ENCODE data around the gene ATXN1. TPM values are rescaled to one million over a fixed set of nuclear protein-coding genes. Genes with fewer than 3 reads are reported as not detected.

The ATXN1 gene
- polyA plus RNA-seq, 1 of the 3 experiments (the other 2 are of a cell fraction): 7.9 TPM

- no peak for DNase-seq
- TF ChIP-seq EZH2phosphoT487 (IDR thresholded peaks at IDR 0.05; ENCODE audit: borderline replicate concordance, low read depth) (no peak), POLR2AphosphoS5 (IDR thresholded peaks at IDR 0.05; ENCODE audit: low read depth, low read length) (no peak), RCOR1 (IDR thresholded peaks at IDR 0.05; ENCODE audit: low read length) (no peak), TAF1 (IDR thresholded peaks at IDR 0.05; ENCODE audit: borderline replicate concordance, low read depth, low read length) (no peak), MEF2A (IDR thresholded peaks at IDR 0.05; ENCODE audit: borderline replicate concordance, low read depth) (no peak), USF1 (IDR thresholded peaks at IDR 0.05; ENCODE audit: borderline replicate concordance, low read depth) (no peak), GATA2 (CRISPR knock-in tag; IDR thresholded peaks at IDR 0.05) (no peak)
- Histone ChIP-seq H4K20me1 (ENCODE audit: insufficient read depth) (no peaks in the 10 kb centered on the region), H3K36me3 (replicated peaks in 1 of 2; ENCODE audit: control insufficient read depth in 1 of 2, insufficient read depth in 2 of 2, low read length in 1 of 2) (peaks cover 5 to 52% of the 10 kb centered on the region in 2 experiments), H3K27ac (ENCODE audit: low read depth in 2 of 2, low read length in 1 of 2) (no peak overlapping the region), H3F3A (replicated peaks; ENCODE audit: insufficient read depth) (no peaks in the 10 kb centered on the region), H3K9me2 (no peaks in the 10 kb centered on the region), H3K27me3 (ENCODE audit: insufficient read depth) (no peaks in the 10 kb centered on the region), H3K9me3 (no peaks in the 10 kb centered on the region), H3K9ac (no peak overlapping the region), H2AFZ (ENCODE audit: low read depth) (no peak overlapping the region), H3K4me3 (ENCODE audit: low read depth in 2 of 2, low read length in 1 of 2) (no peak overlapping the region), H3K4me1 (ENCODE audit: control insufficient read depth in 1 of 2, insufficient read depth in 2 of 2, low read depth in 1 of 2, low read length in 1 of 2) (no peaks in the 10 kb centered on the region), H3K4me2 (no peak overlapping the region), H3K79me2 (ENCODE audit: insufficient read depth) (0 out of 2 replicates have a peak, but pooled peaks cover 4% of the 10 kb centered on the region)
- ChIA-PET CTCF (interaction anchor here (1.5 kb wide), 1 partner anchor 180 kb away, joined by 6 read pairs; no protein-coding TSS in a partner anchor), POLR2A (no interaction called here)
- WGBS (ENCODE audit: low lambda C conversion rate): 93% methylated on average over 3 of the region's 3 CpGs
Measured at GRCh38 chr6:16582446-16583143, 178.7 kb downstream of the ATXN1 start.

- POLR2A ChIA-PET: no interaction called here
- Histone ChIP-seq H3K9me3 (no peaks in the 10 kb centered on the region), H3K79me2 (ENCODE audit: insufficient read depth) (no peaks in the 10 kb centered on the region), H3K4me1 (ENCODE audit: control insufficient read depth in 1 of 2, insufficient read depth in 2 of 2, low read depth in 1 of 2, low read length in 1 of 2) (no peaks in the 10 kb centered on the region), H3K27me3 (ENCODE audit: insufficient read depth) (no peaks in the 10 kb centered on the region), H2AFZ (ENCODE audit: low read depth) (no peak overlapping the region), H3K36me3 (replicated peaks in 1 of 2; ENCODE audit: control insufficient read depth in 1 of 2, insufficient read depth in 2 of 2, low read length in 1 of 2) (peaks cover 5 to 40% of the 10 kb centered on the region in 2 experiments), H3F3A (replicated peaks; ENCODE audit: insufficient read depth) (peaks cover 3% of the 10 kb centered on the region), H3K27ac (ENCODE audit: low read depth in 2 of 2, low read length in 1 of 2) (no peak overlapping the region), H3K9me2 (no peaks in the 10 kb centered on the region), H3K4me2 (no peak overlapping the region), H4K20me1 (ENCODE audit: insufficient read depth) (no peaks in the 10 kb centered on the region), H3K4me3 (ENCODE audit: low read depth in 2 of 2, low read length in 1 of 2) (no peak overlapping the region), H3K9ac (no peak overlapping the region)
- no peak for TF ChIP-seq REST (IDR thresholded peaks at IDR 0.05; ENCODE audit: low read depth, low read length)
- TF ChIP-seq TCF12 (IDR thresholded peaks at IDR 0.05): no peak
- no peak for TF ChIP-seq MAX (IDR thresholded peaks at IDR 0.05; ENCODE audit: low read depth)
- no peak for TF ChIP-seq SMC3 (IDR thresholded peaks at IDR 0.05; ENCODE audit: low read depth, low read length)
- no peak for TF ChIP-seq RXRA (IDR thresholded peaks at IDR 0.05; ENCODE audit: borderline replicate concordance, low read depth)
- TF ChIP-seq TEAD4 (IDR thresholded peaks at IDR 0.05; ENCODE audit: borderline replicate concordance, insufficient read depth): no peak
- no peak for TF ChIP-seq IRF3 (IDR thresholded peaks at IDR 0.05; ENCODE audit: low read depth, low read length)
- no peak for TF ChIP-seq SIN3A (IDR thresholded peaks at IDR 0.05; ENCODE audit: borderline replicate concordance, low read depth, low read length)
- no peak for TF ChIP-seq EP300 (IDR thresholded peaks at IDR 0.05; ENCODE audit: borderline replicate concordance in 1 of 2, low read depth in 1 of 2, low read length in 1 of 2)
- no peak for TF ChIP-seq CHD2 (IDR thresholded peaks at IDR 0.05; ENCODE audit: low read length, partially characterized antibody)
- TF ChIP-seq USF1 (IDR thresholded peaks at IDR 0.05; ENCODE audit: borderline replicate concordance, low read depth): no peak
- CTCF ChIA-PET: no interaction called here
- WGBS (ENCODE audit: low lambda C conversion rate): 91% methylated on average over 3 of the region's 3 CpGs
- no peak for DNase-seq
Measured at GRCh38 chr6:16578695-16579285, 182.5 kb downstream of the ATXN1 start.

Data from SK-N-SH (cell line).